ENCODE results near the gene LRRC75A. TPM values are rescaled to one million over a fixed set of nuclear protein-coding genes. Genes with fewer than 3 reads are reported as not detected.
"Not testable (repeated sequence)": the region's sequence is repeated elsewhere in the genome, so short reads cannot be mapped to it uniquely, and the experiment has no call there.

The LRRC75A gene
- polyA plus RNA-seq, 1 donor from 2014 or later: 0.53 TPM

GRCh38 chr17:16398270-16399267, 93.4 kb downstream of the LRRC75A start:
- no peak overlapping the region for H3K27ac ChIP-seq (ENCODE audit: low read length)

DNA sequence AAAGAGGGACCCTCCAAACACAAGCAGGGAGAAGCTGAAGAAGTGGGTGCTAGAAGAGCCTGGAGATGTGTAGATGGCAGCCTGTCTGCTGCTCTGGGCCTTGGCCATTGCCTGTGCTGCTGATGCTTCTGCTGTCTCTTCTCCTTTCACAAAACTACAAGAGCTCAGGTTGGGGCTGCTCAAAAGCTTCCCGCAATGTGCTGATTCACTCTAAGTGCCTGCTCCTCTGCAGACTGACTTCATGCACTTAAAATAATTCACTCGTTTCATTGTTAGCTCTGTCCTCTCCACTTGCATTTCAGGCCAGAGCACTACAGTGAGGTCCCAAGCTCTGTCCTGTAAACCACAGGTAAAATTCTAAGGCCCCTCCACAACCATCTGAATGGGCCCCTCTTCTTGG, 95.3 kb downstream of the LRRC75A start:
- not testable (repeated sequence) for H2AFZ ChIP-seq (ENCODE audit: low read depth, low read length); H4K20me1 ChIP-seq (ENCODE audit: insufficient read depth); H3K27ac ChIP-seq (ENCODE audit: low read length); H3K9ac ChIP-seq (ENCODE audit: low read length); H3K79me2 ChIP-seq (replicated peaks; ENCODE audit: insufficient read depth, low read length); H3K27me3 ChIP-seq (ENCODE audit: insufficient read depth, low read depth, low read length); H3F3A ChIP-seq (ENCODE audit: insufficient read depth, low read length, poor library complexity, severe bottlenecking); H3K4me3 ChIP-seq (ENCODE audit: low read length); H3K4me2 ChIP-seq (ENCODE audit: low read length); H3K9me3 ChIP-seq (ENCODE audit: low read length); H3K36me3 ChIP-seq (ENCODE audit: insufficient read depth, low read length); H3K9me2 ChIP-seq (ENCODE audit: insufficient read depth, low read length)

More at GRCh38 chr17:16398270-16399267, 93.4 kb downstream of the LRRC75A start:
- Histone ChIP-seq H3K36me3 (ENCODE audit: insufficient read depth, low read length) (no peaks in the 10 kb centered on the region), H3K79me2 (replicated peaks; ENCODE audit: insufficient read depth, low read length) (no peaks in the 10 kb centered on the region), H3K4me2 (ENCODE audit: low read length) (no peak overlapping the region), H3K9ac (ENCODE audit: low read length) (no peak overlapping the region), H3F3A (ENCODE audit: insufficient read depth, low read length, poor library complexity, severe bottlenecking) (no peaks in the 10 kb centered on the region), H2AFZ (ENCODE audit: low read depth, low read length) (no peak overlapping the region), H3K4me3 (ENCODE audit: low read length) (no peak overlapping the region), H3K9me2 (ENCODE audit: insufficient read depth, low read length) (no peaks in the 10 kb centered on the region), H4K20me1 (ENCODE audit: insufficient read depth) (no peaks in the 10 kb centered on the region), H3K27me3 (ENCODE audit: insufficient read depth, low read depth, low read length) (no peaks in the 10 kb centered on the region), H3K9me3 (ENCODE audit: low read length) (no peaks in the 10 kb centered on the region)
- no peak for TF ChIP-seq TAF1 (IDR thresholded peaks at IDR 0.05; ENCODE audit: low read depth)
- TF ChIP-seq EZH2 (IDR thresholded peaks at IDR 0.05; ENCODE audit: borderline replicate concordance, insufficient read depth, low read length, poor library complexity, severe bottlenecking): no peak
- no peak for TF ChIP-seq POLR2AphosphoS5 (IDR thresholded peaks at IDR 0.05)
- TF ChIP-seq, protein P1, sequence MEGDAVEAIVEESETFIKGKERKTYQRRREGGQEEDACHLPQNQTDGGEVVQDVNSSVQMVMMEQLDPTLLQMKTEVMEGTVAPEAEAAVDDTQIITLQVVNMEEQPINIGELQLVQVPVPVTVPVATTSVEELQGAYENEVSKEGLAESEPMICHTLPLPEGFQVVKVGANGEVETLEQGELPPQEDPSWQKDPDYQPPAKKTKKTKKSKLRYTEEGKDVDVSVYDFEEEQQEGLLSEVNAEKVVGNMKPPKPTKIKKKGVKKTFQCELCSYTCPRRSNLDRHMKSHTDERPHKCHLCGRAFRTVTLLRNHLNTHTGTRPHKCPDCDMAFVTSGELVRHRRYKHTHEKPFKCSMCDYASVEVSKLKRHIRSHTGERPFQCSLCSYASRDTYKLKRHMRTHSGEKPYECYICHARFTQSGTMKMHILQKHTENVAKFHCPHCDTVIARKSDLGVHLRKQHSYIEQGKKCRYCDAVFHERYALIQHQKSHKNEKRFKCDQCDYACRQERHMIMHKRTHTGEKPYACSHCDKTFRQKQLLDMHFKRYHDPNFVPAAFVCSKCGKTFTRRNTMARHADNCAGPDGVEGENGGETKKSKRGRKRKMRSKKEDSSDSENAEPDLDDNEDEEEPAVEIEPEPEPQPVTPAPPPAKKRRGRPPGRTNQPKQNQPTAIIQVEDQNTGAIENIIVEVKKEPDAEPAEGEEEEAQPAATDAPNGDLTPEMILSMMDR (IDR thresholded peaks at IDR 0.05; ENCODE audit: poor library complexity, severe bottlenecking): no peak
- no peak for TF ChIP-seq SMC3 (conservative IDR thresholded peaks at IDR 0.05; ENCODE audit: poor library complexity)
- TF ChIP-seq MXI1 (conservative IDR thresholded peaks at IDR 0.05; ENCODE audit: poor library complexity, severe bottlenecking): no peak

DNA sequence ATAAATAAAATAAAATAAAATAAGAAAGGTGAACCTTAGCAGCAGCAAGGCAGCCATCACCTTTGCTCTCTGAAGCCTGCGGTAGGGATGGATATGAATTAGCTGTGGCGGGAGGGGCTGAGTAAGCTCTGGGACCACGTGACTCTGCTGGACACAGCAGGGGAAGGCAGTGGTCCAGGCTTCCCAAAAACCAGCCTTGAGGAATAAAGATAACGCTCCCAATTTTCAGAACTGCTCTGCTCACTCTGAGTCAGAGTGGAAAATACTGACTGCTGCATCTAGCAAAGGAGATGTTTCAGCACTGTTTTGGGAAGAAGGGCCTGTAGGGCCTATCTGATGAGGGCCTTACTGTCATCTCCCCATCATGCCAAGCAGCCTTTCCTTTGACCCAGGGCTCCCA, 96.1 kb downstream of the LRRC75A start:
- H3K9me2 ChIP-seq (ENCODE audit: insufficient read depth, low read length); H4K20me1 ChIP-seq (ENCODE audit: insufficient read depth); H3K27ac ChIP-seq (ENCODE audit: low read length); H3F3A ChIP-seq (ENCODE audit: insufficient read depth, low read length, poor library complexity, severe bottlenecking); H3K9me3 ChIP-seq (ENCODE audit: low read length); H2AFZ ChIP-seq (ENCODE audit: low read depth, low read length); H3K36me3 ChIP-seq (ENCODE audit: insufficient read depth, low read length); H3K27me3 ChIP-seq (ENCODE audit: insufficient read depth, low read depth, low read length); H3K79me2 ChIP-seq (replicated peaks; ENCODE audit: insufficient read depth, low read length); H3K9ac ChIP-seq (ENCODE audit: low read length); H3K4me3 ChIP-seq (ENCODE audit: low read length); H3K4me2 ChIP-seq (ENCODE audit: low read length): not testable (repeated sequence)

DNA sequence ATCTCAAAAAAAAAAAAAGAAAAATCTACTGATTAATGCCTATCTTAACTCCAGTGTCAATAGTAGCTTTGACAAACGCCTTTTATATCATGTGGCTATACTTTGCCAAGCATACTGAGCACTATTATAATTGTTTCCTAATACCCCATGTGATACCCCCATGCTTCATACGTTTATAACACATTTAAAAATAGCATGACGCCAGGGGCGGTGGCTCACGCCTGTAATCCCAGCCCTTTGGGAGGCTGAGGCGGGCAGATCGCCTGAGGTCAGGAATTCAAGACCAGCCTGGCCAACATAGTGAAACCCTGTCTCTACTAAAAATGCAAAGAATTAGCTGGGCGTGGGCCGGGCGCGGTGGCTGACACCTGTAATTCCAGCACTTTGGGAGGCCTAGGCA, 99.5 kb downstream of the LRRC75A start:
- H3K9me3 ChIP-seq (ENCODE audit: low read length); H4K20me1 ChIP-seq (ENCODE audit: insufficient read depth); H2AFZ ChIP-seq (ENCODE audit: low read depth, low read length); H3K36me3 ChIP-seq (ENCODE audit: insufficient read depth, low read length); H3K27ac ChIP-seq (ENCODE audit: low read length); H3K4me3 ChIP-seq (ENCODE audit: low read length); H3K9ac ChIP-seq (ENCODE audit: low read length); H3K27me3 ChIP-seq (ENCODE audit: insufficient read depth, low read depth, low read length); H3F3A ChIP-seq (ENCODE audit: insufficient read depth, low read length, poor library complexity, severe bottlenecking); H3K79me2 ChIP-seq (replicated peaks; ENCODE audit: insufficient read depth, low read length); H3K4me2 ChIP-seq (ENCODE audit: low read length); H3K9me2 ChIP-seq (ENCODE audit: insufficient read depth, low read length): not testable (repeated sequence)

Small RNAs within 50 kb of the gene (small RNA-seq; reads per million reads assigned to genes)
- gene SNORD49A (0 reads per million in 3 experiments), gene SNORD65 (0 reads per million in 3 experiments)

Other genes with a start within 250 kb of the LRRC75A start
- gene CENPV, start 138.7 kb downstream of the LRRC75A start, polyA plus RNA-seq: 291 and 308 TPM in 2 replicates
- gene UBB, start 111.1 kb downstream of the LRRC75A start, polyA plus RNA-seq: 2,177 and 2,318 TPM in 2 replicates
- gene TRPV2, start 76.6 kb downstream of the LRRC75A start, polyA plus RNA-seq: not detected in 2 replicates
- gene ZNF287, start 77.0 kb upstream of the LRRC75A start, polyA plus RNA-seq: 12.6 and 13.1 TPM in 2 replicates
- 13.4 and 14.3 TPM in 2 replicates for gene ZNF624, start 161.7 kb upstream of the LRRC75A start, polyA plus RNA-seq
- 2.4 and 3.2 TPM in 2 replicates for gene CCDC144A, start 198.0 kb upstream of the LRRC75A start, polyA plus RNA-seq